AG20443 (cell line): Measurements from ENCODE around the gene RASA2.

Experiments used
- DNase-seq: peaks from one replicate; pipeline ENCODE4 v3.0.0; 2012; ENCODE audit warnings: low spot score, mixed read lengths

The RASA2 gene

DNA sequence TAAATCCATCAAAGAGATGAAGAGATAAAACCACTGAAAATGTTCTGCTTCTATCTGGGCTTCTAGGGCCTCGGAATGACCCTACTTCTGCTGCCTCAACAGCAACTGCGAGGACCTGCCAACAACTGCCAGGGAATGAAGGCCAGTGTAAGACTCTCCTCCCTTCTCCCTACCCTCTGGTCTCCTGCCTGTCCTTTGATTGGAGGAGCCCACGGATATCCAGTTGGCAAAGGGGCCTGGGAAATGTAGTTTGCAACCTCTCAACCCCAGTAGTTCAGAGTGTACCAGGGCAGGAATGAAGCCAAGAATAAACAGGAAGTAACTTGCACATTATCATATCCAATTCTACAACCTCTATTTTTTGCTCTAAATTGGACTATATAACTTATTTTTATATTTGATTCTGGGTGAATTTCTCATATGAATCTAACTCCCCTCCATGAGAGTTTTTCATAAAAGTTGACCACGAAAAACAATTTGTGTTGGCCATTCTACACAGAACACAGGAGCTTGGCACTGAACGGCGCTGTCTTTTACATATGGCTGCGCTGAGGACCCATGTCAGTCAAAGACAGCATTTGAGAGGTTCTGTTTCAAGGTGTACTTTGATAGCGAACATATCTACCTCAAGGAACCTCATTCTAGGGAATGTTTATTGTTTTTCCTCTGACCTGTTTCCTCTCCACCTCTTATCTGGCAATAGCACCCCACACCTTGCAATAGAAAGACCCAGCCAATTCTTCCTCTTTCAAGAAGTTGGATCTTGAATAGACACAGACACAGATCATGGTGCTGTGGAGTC is 160.1 kb downstream of the RASA2 start:
- DNase-seq: peak; percentile 51

DNA sequence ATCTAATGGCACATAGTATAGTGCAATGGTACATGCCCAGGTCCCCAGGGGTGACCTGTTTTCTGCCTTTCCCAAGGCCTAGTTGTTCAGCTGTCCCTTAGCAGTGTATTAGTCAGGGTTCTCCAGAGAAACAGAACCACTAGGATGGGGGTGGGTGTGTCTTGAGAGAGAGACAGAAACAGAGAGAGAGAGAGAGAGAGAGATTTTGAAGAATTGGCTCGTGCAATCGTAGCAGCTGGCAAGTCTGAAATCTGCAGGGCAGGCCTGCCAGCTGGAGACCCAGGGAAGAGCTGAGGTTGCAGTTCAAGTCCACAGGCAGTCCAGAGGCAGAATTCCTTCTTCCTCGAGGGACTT is 160.7 kb downstream of the RASA2 start:
- DNase-seq: no peak

DNA sequence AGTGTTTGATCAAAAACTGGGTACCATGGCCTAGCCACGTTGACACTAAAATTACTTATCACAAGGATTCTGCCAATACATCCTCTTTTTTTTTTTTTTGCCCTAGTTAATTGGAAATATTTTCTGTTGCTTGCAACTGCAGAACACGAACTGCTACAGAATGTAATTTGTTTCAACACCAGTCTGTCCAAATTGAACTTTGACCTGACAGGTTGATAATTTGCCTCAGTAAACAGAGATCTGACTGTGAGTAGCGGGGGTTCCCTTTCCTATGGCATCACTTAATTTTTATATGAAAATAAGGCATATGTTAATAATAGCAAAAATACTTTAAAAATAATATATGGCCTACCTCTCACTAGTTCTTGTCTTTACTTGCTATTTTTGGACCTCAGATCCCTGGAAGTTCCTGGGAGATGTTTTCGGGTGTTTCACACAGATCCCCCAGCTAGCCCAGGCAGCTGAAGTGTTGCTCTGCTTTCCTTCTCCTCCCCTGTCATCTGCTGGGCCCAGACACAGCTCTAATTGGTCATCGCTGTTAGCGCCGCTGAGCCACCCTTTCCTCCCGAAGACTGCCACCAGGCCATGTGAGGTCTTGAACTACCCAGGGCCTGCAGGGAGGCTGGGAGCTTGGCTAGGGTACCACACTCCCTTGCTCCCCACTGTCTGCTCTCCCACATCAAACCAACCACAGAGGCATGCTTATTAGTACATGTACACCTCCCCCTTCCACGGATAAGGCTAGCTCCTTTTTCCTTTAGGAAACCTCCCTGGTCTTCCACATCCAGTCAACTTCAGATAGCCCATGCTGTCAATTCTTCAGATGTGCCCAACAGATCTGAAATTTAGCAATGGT is 161.5 kb downstream of the RASA2 start:
- DNase-seq: no peak

DNA sequence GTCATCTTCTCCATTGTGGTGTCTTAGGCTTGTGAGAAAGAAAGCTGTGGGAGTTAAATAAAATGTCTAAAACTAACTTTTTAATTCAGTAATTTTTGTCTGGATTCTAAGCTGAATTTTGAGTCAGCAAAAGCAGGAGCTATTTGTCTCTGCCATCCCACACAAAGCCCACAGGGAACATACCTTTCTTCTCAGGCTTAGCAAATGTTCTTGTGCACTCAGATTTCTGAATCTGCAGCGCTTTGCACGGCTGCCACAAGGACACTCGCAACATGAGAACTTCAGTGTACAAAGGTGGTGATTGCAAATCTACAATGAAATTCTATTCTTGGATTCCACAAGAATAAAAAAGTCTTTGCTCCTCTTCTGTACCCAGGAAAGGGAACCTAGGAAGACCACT is 163.0 kb downstream of the RASA2 start:
- no peak for DNase-seq

DNA sequence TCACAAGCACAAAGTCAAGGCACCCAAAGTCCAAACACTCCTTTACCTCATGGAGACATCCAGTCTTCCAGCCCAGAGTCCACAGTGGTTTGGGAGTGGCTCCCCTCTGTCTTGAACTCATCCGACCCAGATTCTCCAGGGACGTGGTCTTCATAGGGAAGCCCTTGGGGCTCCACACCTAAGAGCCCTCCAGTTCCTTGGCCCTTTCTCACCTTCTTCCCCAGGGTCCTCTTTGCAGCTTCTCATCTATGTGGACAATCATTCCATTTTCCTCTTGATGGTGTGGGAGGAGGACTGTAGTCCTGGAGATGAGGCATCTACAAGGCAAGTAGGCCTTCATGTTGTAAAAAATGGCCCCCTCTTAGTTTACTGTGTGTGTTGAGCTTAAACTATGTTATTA is 164.0 kb downstream of the RASA2 start:
- no peak for DNase-seq

DNA sequence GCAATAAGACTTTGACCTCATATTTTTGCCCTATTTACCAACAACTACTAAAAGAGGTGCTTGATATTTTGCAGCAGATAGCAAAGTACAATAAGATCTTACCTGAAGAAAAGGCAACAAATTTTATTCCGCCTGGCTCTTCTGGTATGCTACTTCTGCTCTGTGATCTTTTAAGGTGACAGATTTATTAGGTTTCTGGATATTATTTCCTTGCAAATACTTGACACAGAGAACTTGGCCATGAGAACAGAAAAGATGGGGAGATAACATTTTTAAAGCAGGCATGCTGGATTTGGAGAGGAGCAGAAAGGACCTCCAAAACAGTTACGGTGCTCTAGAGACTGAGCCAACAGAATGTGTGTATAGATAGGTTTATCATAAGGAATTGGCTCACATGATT is 164.6 kb downstream of the RASA2 start:
- DNase-seq: no peak

DNA sequence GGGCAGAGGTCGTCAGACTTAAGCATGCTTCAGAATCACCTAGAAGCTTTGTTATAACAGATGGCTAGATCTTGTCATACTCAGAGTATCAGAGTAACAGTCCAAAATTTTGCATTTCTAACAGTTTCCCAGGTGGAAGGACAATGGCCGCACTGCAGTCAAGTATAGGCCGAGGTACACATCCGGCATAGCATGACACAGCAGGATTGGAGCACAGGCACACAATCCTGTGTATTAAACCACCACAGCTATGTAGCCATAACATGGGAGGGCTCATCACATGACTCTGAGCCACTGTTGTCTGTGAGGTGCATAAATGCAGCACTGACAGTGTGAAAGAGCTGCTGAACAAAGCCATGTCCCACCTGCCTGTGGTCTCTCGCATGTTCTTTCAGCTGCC is 165.5 kb downstream of the RASA2 start:
- no peak for DNase-seq

DNA sequence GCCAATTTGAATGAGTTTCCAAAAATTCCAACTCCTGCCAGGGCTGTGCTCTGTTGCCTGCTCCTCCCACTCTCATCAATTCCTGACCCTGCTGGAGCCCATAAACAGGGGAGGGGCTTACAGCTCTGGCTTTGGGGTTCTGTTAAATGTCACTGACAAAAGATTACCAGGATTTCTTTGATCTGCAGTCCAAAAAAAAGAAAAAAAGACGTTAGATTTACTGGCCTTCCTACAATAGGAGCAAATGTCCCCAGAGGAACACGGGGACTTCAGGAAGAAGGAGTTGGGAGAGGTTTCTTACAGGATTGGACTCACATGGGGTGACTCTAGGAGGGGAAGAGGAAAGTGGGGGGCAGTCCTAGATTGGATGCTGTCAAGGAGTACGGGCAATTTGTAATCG is 167.0 kb downstream of the RASA2 start:
- DNase-seq: no peak

DNA sequence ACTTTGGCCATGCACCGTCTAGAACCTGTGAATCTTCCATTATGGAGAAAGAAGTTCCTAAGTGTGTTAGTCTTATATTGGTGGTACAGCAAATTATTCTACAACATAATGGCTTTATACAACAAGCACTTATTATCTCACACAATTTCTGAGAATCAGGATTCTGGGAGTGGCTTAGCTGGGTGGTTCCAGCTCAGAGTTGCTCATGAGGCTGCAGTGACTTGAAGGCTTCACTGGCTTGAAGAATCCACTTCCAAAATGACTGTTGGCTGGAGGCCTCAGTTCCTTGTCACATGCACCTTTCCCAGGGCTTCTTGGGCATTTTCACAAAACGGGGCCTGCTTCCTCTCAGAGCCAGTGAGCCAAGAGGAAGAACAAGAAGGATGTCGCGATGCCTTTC is 169.0 kb downstream of the RASA2 start:
- no peak for DNase-seq

DNA sequence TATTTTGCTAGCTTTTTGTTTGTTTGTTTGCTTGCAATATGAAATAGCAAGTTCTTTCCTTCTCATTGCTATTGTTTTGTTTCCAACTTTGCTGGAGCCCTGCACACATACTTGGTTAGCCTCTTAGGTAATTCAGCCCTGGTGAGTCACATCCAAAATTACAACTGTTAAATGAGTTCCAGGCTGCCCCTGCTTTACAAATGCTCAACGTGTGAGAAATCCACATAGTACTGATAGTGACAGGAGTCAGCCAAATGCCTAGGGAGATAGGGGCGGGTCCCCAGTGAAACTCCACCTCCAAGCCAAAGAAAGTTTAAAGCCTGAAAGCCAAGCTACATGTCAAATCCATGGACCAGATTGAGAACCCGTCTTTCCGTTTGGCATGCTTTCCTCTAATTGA is 169.9 kb downstream of the RASA2 start:
- DNase-seq: peak; percentile 84

DNA sequence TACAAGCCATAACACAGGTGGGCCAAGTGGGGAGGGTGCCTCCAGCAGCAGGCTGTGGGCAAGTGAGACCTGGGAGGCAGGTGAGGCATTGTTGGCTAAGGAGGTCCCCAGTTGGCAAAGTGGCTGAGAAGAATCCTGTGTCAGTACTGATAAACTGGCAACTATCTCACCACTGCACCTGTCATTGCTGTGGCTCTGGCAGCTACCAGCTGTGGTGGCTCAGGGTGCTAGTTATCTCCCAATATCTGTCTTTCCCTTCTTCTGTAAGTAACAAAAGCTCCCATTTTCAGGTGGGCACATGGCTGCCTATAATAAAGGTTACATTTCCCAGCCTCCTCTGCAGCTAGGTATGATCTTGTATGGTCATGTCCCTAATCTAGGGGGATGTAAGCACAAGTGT is 170.7 kb downstream of the RASA2 start:
- no peak for DNase-seq

DNA sequence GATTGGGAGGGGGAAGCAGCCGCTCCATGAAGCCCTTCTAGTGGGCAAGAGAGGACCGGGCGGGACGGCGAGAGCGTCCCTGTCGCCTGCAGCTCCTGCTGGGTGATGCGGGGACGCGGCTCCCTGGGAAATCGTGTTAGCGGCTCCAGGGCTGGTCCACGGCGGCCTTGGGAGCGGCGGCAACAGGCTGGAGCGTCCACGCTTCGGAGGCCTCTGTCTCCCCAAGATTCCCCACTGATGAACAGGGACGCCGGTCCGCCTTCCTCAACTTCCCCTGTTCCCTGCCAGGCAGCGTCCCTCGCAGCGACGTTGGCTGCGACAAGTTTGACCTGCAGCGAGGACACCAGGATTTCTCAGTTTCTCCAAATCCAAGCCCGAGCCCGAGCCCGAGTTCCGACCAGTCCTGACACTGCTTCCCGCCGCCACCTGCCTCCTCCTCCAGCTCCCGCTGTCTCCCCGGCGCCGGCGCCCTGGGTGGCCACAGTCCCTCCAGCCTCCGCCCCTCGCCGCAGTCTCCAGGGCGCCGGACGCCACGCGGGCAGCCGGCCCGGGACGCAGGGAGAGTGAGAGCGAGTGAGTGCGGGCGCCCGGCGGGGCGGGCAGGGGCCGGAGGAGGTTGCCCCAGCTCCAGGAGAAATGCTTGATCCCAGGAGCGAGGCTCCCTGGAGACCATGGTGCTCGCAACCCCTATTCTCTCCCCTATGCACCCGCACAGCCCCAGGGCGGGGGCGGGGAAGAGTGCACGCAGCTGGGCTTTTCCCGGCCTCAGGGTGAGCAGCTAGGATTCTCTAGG is 173.2 kb downstream of the RASA2 start:
- DNase-seq: peak; percentile 80

DNA sequence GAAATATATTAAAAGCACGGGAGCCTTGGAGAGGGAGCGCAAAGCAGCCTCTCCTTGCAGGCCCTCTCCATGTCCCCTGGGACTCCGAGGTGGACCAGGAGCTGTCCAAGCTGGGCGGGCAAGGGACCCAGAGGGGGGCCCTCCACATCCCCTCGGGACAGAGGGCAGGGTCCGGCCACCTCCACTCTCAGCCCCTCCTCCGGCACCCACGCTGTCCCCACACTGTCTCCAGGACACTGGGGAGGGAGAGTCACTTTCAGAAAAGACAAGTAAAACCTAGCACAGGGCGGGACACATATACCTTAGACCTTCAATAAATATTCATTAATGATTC is 173.8 kb downstream of the RASA2 start:
- no peak for DNase-seq

DNA sequence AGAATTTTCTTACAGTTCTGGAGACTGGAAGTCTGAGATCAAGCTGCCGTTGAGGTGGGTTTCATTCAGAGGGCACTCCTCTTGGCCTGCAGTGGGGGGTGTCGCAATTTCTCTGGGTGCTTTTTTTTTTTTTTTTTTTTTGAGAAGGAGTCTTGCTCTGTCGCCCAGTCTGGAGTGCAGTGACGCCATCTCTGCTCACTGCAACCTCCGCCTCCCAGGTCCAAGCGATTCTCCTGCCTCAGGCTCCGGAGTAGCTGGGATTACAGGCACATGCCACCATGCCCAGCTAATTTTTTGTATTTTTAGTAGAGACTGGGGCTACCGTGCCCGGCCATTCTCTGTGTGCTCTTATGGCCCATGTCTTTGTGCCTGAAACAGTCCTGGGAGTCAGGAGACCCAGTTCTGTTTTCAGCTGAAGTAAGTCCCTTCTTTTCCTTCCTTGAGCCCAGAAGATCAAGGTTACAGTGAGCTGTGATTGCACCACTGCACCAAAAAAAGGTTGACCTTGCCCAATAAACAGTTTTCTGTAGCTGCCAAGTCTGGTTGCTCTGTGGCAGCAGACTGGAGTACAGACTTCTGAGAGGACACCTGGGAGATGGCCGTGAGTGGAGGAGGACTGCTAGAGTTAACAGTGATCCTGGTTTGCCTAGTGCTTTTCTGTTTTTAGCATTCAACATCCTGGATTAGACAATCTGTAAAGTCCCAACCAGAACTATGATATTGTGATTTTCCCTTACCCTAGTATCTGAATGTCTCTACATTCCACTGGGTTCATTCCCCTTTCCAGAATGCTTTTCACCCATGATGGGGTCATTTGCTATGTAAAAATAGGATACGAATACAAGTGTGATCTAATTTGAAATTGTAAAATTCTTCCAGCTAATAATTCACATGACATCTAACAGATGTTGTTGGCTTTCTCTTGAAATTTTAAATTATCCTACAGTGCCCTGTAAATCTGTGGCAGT is 174.7 kb downstream of the RASA2 start:
- no peak for DNase-seq

DNA sequence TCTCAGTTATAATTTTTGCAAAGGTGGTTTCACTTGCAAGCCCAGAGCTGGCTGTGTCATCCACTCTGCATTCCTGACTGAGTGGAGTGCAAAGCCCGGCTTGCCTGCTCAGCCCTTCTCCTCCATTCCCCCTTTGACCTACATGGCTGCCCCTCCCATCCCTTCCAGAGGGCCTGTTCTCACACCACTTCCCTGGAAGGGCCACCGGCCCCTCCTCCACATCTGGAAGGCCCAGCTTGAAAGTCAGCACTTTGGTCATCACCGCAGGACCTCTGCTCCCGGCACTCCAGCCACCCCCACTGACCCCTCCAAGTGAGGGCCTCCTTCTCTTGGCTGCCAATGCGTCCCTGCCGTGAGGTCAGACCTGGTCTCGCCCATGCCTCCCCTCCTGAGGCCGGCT is 177.2 kb downstream of the RASA2 start:
- peak; percentile 67 for DNase-seq
